ENCODE results near the gene GRHPR.

- TF ChIP-seq TAF1 (conservative IDR thresholded peaks at IDR 0.05), result no peak
- peak; percentile 26 for TF ChIP-seq CTCF (IDR thresholded peaks at IDR 0.05; ENCODE audit: low read depth, low read length, missing input control)
- no peak for TF ChIP-seq YY1 (IDR thresholded peaks at IDR 0.05)
- TF ChIP-seq ATF3 (IDR thresholded peaks at IDR 0.05), result no peak
- no peak for TF ChIP-seq GABPA (IDR thresholded peaks at IDR 0.05 in 1 of 2, conservative IDR thresholded peaks at IDR 0.05 in 1 of 2)
- no peak for TF ChIP-seq MAX (IDR thresholded peaks at IDR 0.05)
- TF ChIP-seq RAD21 (IDR thresholded peaks at IDR 0.05), result peak; percentile 37 to 66
- TF ChIP-seq REST (IDR thresholded peaks at IDR 0.05), result no peak
- TF ChIP-seq ZBTB33 (IDR thresholded peaks at IDR 0.05), result no peak
- TF ChIP-seq NR2F2 (IDR thresholded peaks at IDR 0.05), result no peak
- TF ChIP-seq EGR1 (IDR thresholded peaks at IDR 0.05; ENCODE audit: low read depth in 2 of 2), result no peak
- TF ChIP-seq SP1 (IDR thresholded peaks at IDR 0.05), result no peak
- TF ChIP-seq RXRA (IDR thresholded peaks at IDR 0.05), result no peak
- TF ChIP-seq FOXA1 (IDR thresholded peaks at IDR 0.05), result no peak
Observed at GRCh38 chr9:37390759-37391158, 31.7 kb upstream of the GRHPR start.

Measured in liver (tissue), 3 donors.